ENCODE data around the gene ANKRD39. TPM values are rescaled to one million over a fixed set of nuclear protein-coding genes. Genes with fewer than 3 reads are reported as not detected.

ANKRD39 gene
- total RNA-seq, 1 experiment from 2014 or later: 19.3 TPM

- intact Hi-C loops (cut with micrococcal nuclease; ENCODE audit: unreplicated experiment): no loop called here
- Mint-ChIP-seq H3K4me1 (ENCODE audit: low read depth, unreplicated experiment) (no peaks in the 10 kb centered on the region), H3K27me3 (ENCODE audit: insufficient read depth, unreplicated experiment) (no peaks in the 10 kb centered on the region), H3K9me3 (ENCODE audit: unreplicated experiment) (no peaks in the 10 kb centered on the region), H3K27ac (ENCODE audit: unreplicated experiment) (peak overlapping the region; percentile 45), H3K36me3 (ENCODE audit: insufficient read depth, unreplicated experiment) (peaks cover 72% of the 10 kb centered on the region), H3K4me3 (ENCODE audit: unreplicated experiment) (no peak overlapping the region)
- Histone ChIP-seq H3K9me3 (no peaks in the 10 kb centered on the region), H3K4me3 (ENCODE audit: low read depth, low read length) (no peak overlapping the region), H3K36me3 (ENCODE audit: control insufficient read depth, insufficient read depth, low read length) (no peaks in the 10 kb centered on the region; the same call in none of the 2 replicates), H3K27me3 (replicated peaks; ENCODE audit: control insufficient read depth, insufficient read depth, low read length) (no peaks in the 10 kb centered on the region), H3K4me1 (peaks cover 5% of the 10 kb centered on the region)
- no peak for TF ChIP-seq CTCF (IDR thresholded peaks at IDR 0.05; ENCODE audit: insufficient read depth in 1 of 2, low read depth in 1 of 2, low read length in 1 of 2, severe bottlenecking in 1 of 2, unreplicated experiment in 1 of 2)
- ChIA-PET POLR2A (interaction anchor here (0.6 to 1.4 kb wide), 3 partner anchors 15 to 82 kb away, joined by 3 to 12 read pairs (median 3); partner anchors contain the start of gene ANKRD39), CTCF (interaction anchor here (1.3 kb wide), 1 partner anchor 16 kb away, joined by 8 read pairs; the partner anchor contains the start of gene ANKRD39)
- BruUV-seq (replicated peaks): TSS peak; percentile 10
- peak in 1 of 2 experiments; percentile 57 for DNase-seq
Observed at GRCh38 chr2:96842600-96842999, 15.2 kb downstream of the ANKRD39 start.

GRCh38 chr2:96841701-96842495 lies 15.9 kb downstream of the ANKRD39 start:
- peaks cover 65% of the 10 kb centered on the region for H3K36me3 Mint-ChIP-seq (ENCODE audit: insufficient read depth, unreplicated experiment)
- ChIA-PET CTCF (interaction anchor here (1.3 kb wide), 1 partner anchor 16 kb away, joined by 8 read pairs; the partner anchor contains the start of gene ANKRD39), POLR2A (interaction anchor here (0.6 to 1.4 kb wide), 3 partner anchors 16 to 82 kb away, joined by 3 to 12 read pairs (median 3); partner anchors contain the start of gene ANKRD39)
- Histone ChIP-seq H3K27me3 (replicated peaks; ENCODE audit: control insufficient read depth, insufficient read depth, low read length) (no peaks in the 10 kb centered on the region), H3K4me3 (ENCODE audit: low read depth, low read length) (no peak overlapping the region), H3K4me1 (peaks cover 11% of the 10 kb centered on the region), H3K36me3 (ENCODE audit: control insufficient read depth, insufficient read depth, low read length) (no peaks in the 10 kb centered on the region; the same call in none of the 2 replicates), H3K9me3 (no peaks in the 10 kb centered on the region)
- no TSS peak for BruUV-seq (replicated peaks)
- no peak overlapping the region for H3K27ac Mint-ChIP-seq (ENCODE audit: unreplicated experiment)
- no peaks in the 10 kb centered on the region for H3K9me3 Mint-ChIP-seq (ENCODE audit: unreplicated experiment)
- peaks cover 6% of the 10 kb centered on the region for H3K4me1 Mint-ChIP-seq (ENCODE audit: low read depth, unreplicated experiment)
- no peaks in the 10 kb centered on the region for H3K27me3 Mint-ChIP-seq (ENCODE audit: insufficient read depth, unreplicated experiment)
- no peak for TF ChIP-seq CTCF (IDR thresholded peaks at IDR 0.05; ENCODE audit: insufficient read depth in 1 of 2, low read depth in 1 of 2, low read length in 1 of 2, severe bottlenecking in 1 of 2, unreplicated experiment in 1 of 2)
- no peak overlapping the region for H3K4me3 Mint-ChIP-seq (ENCODE audit: unreplicated experiment)
- no peak for DNase-seq
- intact Hi-C loops (cut with micrococcal nuclease; ENCODE audit: unreplicated experiment): no loop called here

- ChIA-PET POLR2A (interaction anchor here (1.1 kb wide), 1 partner anchor 18 kb away, joined by 3 read pairs; the partner anchor contains the start of gene ANKRD39), CTCF (no interaction called here)
- peaks cover 9% of the 10 kb centered on the region for H3K4me1 Mint-ChIP-seq (ENCODE audit: low read depth, unreplicated experiment)
- no peaks in the 10 kb centered on the region for H3K9me3 Mint-ChIP-seq (ENCODE audit: unreplicated experiment)
- DNase-seq: no peak
- Histone ChIP-seq H3K27me3 (replicated peaks; ENCODE audit: control insufficient read depth, insufficient read depth, low read length) (no peaks in the 10 kb centered on the region), H3K4me3 (ENCODE audit: low read depth, low read length) (no peak overlapping the region), H3K9me3 (no peaks in the 10 kb centered on the region), H3K36me3 (ENCODE audit: control insufficient read depth, insufficient read depth, low read length) (no peaks in the 10 kb centered on the region; the same call in none of the 2 replicates), H3K4me1 (peaks cover 11% of the 10 kb centered on the region)
- H3K4me3 Mint-ChIP-seq (ENCODE audit: unreplicated experiment): no peak overlapping the region
- intact Hi-C loops (cut with micrococcal nuclease; ENCODE audit: unreplicated experiment): no loop called here
- no peak for TF ChIP-seq CTCF (IDR thresholded peaks at IDR 0.05; ENCODE audit: insufficient read depth in 1 of 2, low read depth in 1 of 2, low read length in 1 of 2, severe bottlenecking in 1 of 2, unreplicated experiment in 1 of 2)
- no peak overlapping the region for H3K27ac Mint-ChIP-seq (ENCODE audit: unreplicated experiment)
- no TSS peak for BruUV-seq (replicated peaks)
- H3K36me3 Mint-ChIP-seq (ENCODE audit: insufficient read depth, unreplicated experiment): peaks cover 77% of the 10 kb centered on the region
- no peaks in the 10 kb centered on the region for H3K27me3 Mint-ChIP-seq (ENCODE audit: insufficient read depth, unreplicated experiment)
Observed at GRCh38 chr2:96839875-96840850, 17.7 kb downstream of the ANKRD39 start.
